GM13977 (cell line): ENCODE measurements around the gene ZNF341.

ENCODE experiments used
- DNase-seq: peaks from one replicate; pipeline ENCODE4 v3.0.0; 2012; ENCODE audit warnings: low spot score
- in situ Hi-C: fragments of 300-500 bp; cut with MboI; formaldehyde crosslinking; loops from one replicate; pipeline ENCODE4 v1.12.0; 2022; ENCODE audit warnings: low sequenced_read_pairs, low pct_unique_long_range_greater_than_20kb, mixed read lengths, inconsistent platforms; ENCODE audit not compliant: unreplicated experiment
- TF ChIP-seq, protein P1 (sequence below): IDR thresholded peaks from 2 replicates; pipeline ENCODE4 v1.5.1; 2012; ENCODE audit warnings: mild to moderate bottlenecking, control low read depth; ENCODE audit not compliant: insufficient read depth; ENCODE audit errors: extremely low read depth, missing control alignments

The ZNF341 gene

DNA sequence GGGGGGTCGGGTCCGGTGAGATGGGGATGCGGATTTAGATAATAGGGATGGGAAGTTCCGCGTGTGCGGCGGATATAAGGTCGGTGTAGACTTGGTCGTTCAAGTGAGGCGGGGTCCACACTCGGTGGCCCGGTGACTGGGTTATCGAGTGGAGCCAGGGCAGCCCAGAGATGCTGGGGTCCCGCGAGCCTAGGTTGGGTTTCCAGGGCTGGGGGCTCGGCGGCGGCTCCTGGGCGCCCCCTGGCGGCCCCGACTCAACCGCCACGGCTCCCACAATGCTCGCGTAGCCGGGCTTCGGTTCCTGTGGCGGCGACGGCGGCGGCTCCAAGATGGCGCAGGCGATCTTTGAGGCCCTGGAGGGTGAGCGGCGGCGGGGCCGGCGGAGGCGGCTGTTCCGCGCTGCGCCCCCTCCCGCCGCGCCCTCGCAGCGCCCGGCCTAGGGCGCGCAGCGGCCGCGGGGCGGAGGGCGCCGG, at the start of gene ZNF341:
ZNF341 (plus strand) TSS at position 304 of the 473 bp plus-strand sequence; CDS start at position 330, 26 bp downstream.
- peak; percentile 89 for DNase-seq
- in situ Hi-C loops: no loop called here
- TF ChIP-seq, protein P1, sequence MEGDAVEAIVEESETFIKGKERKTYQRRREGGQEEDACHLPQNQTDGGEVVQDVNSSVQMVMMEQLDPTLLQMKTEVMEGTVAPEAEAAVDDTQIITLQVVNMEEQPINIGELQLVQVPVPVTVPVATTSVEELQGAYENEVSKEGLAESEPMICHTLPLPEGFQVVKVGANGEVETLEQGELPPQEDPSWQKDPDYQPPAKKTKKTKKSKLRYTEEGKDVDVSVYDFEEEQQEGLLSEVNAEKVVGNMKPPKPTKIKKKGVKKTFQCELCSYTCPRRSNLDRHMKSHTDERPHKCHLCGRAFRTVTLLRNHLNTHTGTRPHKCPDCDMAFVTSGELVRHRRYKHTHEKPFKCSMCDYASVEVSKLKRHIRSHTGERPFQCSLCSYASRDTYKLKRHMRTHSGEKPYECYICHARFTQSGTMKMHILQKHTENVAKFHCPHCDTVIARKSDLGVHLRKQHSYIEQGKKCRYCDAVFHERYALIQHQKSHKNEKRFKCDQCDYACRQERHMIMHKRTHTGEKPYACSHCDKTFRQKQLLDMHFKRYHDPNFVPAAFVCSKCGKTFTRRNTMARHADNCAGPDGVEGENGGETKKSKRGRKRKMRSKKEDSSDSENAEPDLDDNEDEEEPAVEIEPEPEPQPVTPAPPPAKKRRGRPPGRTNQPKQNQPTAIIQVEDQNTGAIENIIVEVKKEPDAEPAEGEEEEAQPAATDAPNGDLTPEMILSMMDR: peak; percentile 91

DNA sequence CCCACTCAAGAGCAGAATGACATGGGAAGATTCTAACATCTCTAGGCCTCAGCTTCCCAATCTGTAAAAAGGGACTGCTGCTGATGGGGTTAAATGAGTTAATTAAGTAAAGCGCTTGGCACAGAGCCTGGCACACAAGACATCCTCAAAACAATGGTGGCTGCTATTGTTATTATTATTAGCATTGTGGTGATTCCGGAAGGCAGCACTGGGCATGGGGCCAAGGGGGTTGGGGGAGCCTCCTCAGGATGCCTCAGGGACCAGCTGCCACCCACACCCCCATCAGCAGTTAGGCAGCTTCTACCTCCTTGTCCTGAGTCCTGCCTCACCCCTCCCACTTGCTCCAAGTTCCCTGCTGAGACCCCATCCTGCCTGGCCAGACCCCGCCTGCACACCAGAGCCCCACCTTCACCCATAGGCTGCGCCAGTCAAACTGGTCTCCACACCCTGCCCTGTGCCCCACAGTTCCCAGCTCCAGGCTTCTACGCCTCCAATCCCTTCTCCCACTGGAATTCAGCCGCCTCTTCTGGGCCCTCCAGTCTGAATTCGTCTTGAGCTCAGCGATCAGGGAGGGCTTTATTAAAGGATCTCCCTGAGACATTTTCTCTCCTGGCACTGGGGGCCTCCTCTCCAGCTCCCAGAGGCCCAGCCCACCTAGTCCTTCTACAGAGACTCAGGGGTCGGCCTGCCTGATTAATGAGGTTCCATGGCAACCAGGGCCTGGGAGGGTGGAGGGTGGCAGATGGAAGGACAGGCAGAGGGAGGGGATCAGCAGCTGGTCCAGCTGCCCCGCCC, 47.1 kb upstream of the ZNF341 start:
- no peak for DNase-seq
- in situ Hi-C loops: no loop called here
- TF ChIP-seq, protein P1: no peak

DNA sequence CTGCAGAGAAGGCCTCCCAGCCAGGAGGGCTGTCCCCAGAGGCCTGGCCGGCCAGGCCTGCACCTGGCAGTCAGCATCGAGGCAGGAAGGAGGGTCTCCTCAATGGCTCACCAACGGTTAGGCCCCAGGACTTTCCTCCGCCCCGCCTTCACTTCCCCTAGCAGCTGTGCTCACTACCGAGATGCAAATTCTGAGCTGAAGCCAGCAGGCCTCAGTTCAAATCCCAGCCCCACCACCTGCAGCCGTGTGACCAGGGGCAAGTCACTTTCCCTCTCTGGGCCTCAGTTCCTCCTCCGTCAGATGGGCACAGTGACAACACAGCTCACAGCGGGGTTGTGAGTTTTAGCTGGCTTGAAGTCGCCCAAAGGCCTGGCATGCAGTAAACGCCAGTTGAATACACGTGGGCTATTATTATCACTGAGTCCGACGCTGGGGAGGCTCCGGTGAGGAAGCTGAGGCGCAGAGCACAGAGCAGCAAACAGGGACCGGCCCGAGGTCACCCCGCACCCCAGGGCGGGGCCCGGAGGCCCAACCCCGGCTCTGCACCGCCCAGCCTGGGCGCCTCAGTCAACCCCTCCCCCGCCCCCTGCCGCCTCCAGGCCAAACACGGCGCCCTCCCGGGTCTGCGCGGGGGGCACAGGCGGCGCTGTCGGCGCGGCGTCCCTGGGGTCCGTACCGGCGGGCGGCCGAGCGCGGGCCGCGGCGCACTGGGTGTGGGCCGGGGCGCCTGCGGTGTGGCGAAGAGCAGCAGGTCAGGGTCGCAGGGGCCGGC, 46.3 kb upstream of the ZNF341 start:
- DNase-seq: peak; percentile 88
- in situ Hi-C loops: no loop called here
- TF ChIP-seq, protein P1: no peak

DNA sequence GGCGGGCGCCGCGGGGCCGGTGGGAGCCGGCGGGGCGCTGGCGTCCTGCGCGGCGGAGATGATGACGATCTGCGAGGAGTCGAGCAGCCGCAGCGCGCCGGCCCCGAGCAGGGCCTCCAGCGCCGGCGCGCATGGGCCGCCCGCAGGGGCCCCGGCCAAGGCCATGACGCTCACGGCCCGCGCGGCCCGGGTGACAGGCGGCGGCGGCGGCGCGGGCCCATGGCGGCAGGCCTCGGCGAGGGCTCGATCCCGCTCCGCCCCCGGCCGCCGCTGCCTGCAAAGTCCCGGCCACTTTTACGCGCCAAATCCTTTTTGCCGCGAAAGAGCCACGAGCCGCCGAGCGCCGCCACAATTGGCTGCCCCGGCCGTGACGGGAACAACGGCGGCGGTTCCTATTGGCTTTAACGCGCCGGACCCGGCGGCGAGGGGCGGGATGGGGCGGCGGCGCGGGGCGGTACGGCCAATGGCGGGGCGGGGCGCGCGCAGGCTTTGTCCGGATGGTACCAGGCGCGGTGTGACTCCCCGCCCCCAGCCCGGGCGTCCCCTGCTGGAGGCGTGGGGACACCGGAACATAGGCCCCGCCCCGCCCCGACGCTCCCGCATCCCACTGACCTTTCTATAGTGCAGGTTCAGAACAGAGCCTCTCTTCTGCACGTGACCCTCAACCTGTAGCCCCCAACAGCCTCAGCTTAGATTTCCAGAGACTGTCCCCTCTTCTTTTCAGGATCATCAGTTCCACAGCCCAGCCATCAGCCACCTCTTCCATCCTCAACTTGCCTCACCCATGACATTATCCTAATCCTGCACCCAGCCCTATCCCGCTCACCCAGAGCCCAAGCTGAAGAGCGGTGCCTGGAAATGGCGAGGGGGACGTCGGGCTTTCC, 45.5 kb upstream of the ZNF341 start, which contains the start of gene E2F1:
E2F1 (minus strand) TSS at position 286 of the 884 bp plus-strand sequence; CDS start at position 165, 121 bp downstream.
- in situ Hi-C loops: no loop called here
- DNase-seq: peak; percentile 99
- TF ChIP-seq, protein P1: peak; percentile 23

DNA sequence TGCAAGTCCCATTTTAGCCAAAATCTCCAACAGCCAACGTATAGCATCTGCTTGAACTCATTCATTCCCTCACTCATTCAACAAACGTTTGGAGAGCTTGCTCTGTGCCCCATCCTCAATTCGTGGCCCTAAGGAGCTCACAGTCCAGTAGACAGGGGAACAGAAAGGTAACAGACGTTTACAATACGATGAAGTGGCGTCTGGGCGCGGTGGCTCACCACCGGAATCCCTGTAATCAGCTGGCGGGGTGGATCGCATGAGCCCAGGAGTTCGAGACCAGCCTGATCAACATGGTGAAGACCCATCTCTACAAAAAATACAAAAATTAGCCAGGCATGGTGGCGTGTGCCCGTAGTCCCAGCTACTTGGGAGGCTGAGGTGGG, 44.8 kb upstream of the ZNF341 start:
- in situ Hi-C loops: no loop called here
- DNase-seq: no peak
- TF ChIP-seq, protein P1: no peak
